22Rv1 (cell line): ENCODE results near the gene KREMEN2.

Source experiments
- ZFX ChIP-seq: fragments of 450-650 bp; IDR thresholded peaks from 2 replicates; pipeline ENCODE4 v1.6.1; 2017; ENCODE audit warnings: antibody characterized with exemption, borderline replicate concordance
- TF ChIP-seq, protein P1 (sequence below): fragments of 450-650 bp; IDR thresholded peaks from 2 replicates; pipeline ENCODE4 v1.5.1; 2017; ENCODE audit warnings: mild to moderate bottlenecking

DNA sequence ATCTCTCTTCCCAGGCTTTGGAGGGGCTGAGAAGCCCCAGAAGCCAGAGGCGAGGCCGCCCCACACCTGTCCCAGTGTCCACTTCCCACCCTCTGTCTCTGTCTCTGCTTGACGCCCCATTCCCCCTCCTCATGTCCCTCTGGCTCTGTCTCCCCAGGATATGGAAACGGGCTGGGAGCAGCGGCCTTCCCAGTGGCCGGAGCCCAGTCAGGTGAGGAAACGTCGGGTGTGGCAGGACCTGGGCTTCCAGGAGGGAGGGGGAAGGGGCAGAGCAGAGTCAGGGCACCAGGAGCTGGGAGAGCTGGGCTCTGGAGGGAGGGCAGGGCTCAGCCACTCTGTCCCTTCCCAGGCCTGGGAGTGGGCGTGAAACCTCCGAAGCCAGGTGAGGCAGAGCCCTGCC lies 26.8 kb downstream of the KREMEN2 start:
- TF ChIP-seq, protein P1, sequence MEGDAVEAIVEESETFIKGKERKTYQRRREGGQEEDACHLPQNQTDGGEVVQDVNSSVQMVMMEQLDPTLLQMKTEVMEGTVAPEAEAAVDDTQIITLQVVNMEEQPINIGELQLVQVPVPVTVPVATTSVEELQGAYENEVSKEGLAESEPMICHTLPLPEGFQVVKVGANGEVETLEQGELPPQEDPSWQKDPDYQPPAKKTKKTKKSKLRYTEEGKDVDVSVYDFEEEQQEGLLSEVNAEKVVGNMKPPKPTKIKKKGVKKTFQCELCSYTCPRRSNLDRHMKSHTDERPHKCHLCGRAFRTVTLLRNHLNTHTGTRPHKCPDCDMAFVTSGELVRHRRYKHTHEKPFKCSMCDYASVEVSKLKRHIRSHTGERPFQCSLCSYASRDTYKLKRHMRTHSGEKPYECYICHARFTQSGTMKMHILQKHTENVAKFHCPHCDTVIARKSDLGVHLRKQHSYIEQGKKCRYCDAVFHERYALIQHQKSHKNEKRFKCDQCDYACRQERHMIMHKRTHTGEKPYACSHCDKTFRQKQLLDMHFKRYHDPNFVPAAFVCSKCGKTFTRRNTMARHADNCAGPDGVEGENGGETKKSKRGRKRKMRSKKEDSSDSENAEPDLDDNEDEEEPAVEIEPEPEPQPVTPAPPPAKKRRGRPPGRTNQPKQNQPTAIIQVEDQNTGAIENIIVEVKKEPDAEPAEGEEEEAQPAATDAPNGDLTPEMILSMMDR, result no peak
- no peak for TF ChIP-seq ZFX
